HEK293T (cell line): ENCODE data around the gene RIMS1.

Source experiments
- CTCF ChIA-PET: fragments of 350-600 bp; formaldehyde crosslinking; extraction: SDS; loops from one replicate; lab custom pipeline; 2021; ENCODE audit warnings: antibody characterized with exemption, inconsistent platforms; lab: Yijun Ruan, JAX
- POLR2A ChIA-PET: fragments of 350-600 bp; formaldehyde crosslinking; extraction: SDS; loops from one replicate; lab custom pipeline; 2020; ENCODE audit warnings: antibody characterized with exemption, inconsistent platforms; lab: Yijun Ruan, JAX
- DNase-seq: peaks from one replicate; pipeline ENCODE4 v3.0.0; 2012; ENCODE audit warnings: mixed read lengths; ENCODE audit errors: extremely low spot score
- ARNT ChIP-seq: fragments of 450-650 bp; IDR thresholded peaks from 2 replicates; pipeline ENCODE4 v1.6.1; 2017; ENCODE audit warnings: mild to moderate bottlenecking
- BHLHE40 ChIP-seq: fragments of 450-650 bp; IDR thresholded peaks from 2 replicates; pipeline ENCODE4 v1.6.1; 2016; ENCODE audit warnings: mild to moderate bottlenecking, moderate library complexity, borderline replicate concordance
- CTBP1 ChIP-seq: fragments of 450-650 bp; IDR thresholded peaks from 2 replicates; pipeline ENCODE4 v1.6.1; 2016; ENCODE audit warnings: borderline replicate concordance
- ELF4 ChIP-seq: fragments of 450-650 bp; IDR thresholded peaks from 2 replicates; pipeline ENCODE4 v1.6.1; 2017; ENCODE audit warnings: antibody characterized with exemption
- FOXA1 ChIP-seq: fragments of 450-650 bp; IDR thresholded peaks from 2 replicates; pipeline ENCODE4 v1.6.1; 2016; ENCODE audit warnings: mild to moderate bottlenecking
- FOXK2 ChIP-seq: fragments of 450-650 bp; IDR thresholded peaks from 2 replicates; pipeline ENCODE4 v1.6.1; 2016; ENCODE audit warnings: mild to moderate bottlenecking
- FOXM1 ChIP-seq: fragments of 450-650 bp; IDR thresholded peaks from 2 replicates; pipeline ENCODE4 v1.6.1; 2017; ENCODE audit warnings: mild to moderate bottlenecking, borderline replicate concordance
- HDGF ChIP-seq: fragments of 450-650 bp; IDR thresholded peaks from 2 replicates; pipeline ENCODE4 v1.6.1; 2017; ENCODE audit warnings: antibody characterized with exemption, borderline replicate concordance
- L3MBTL2 ChIP-seq: fragments of 450-650 bp; conservative IDR thresholded peaks from 2 replicates; pipeline ENCODE4 v1.6.1; 2016; ENCODE audit warnings: mild to moderate bottlenecking
- LEF1 ChIP-seq: fragments of 450-650 bp; IDR thresholded peaks from 2 replicates; pipeline ENCODE4 v1.6.1; 2017; ENCODE audit warnings: mild to moderate bottlenecking, borderline replicate concordance
- NFRKB ChIP-seq: fragments of 450-650 bp; IDR thresholded peaks from 2 replicates; pipeline ENCODE4 v1.6.1; 2016; ENCODE audit warnings: mild to moderate bottlenecking, moderate library complexity
- PKNOX1 ChIP-seq: fragments of 450-650 bp; IDR thresholded peaks from 2 replicates; pipeline ENCODE4 v1.6.1; 2016
- SP1 ChIP-seq: fragments of 450-650 bp; IDR thresholded peaks from 2 replicates; pipeline ENCODE4 v1.6.1; 2017
- SUZ12 ChIP-seq: fragments of 450-650 bp; IDR thresholded peaks from 2 replicates; pipeline ENCODE4 v1.6.1; 2016; ENCODE audit warnings: mild to moderate bottlenecking
- TARDBP ChIP-seq: fragments of 450-650 bp; IDR thresholded peaks from 2 replicates; pipeline ENCODE4 v1.6.1; 2016
- ZNF384 ChIP-seq: fragments of 450-650 bp; IDR thresholded peaks from 2 replicates; pipeline ENCODE4 v1.6.1; 2016

Gene RIMS1

GRCh38 chr6:72414657-72415056 is 528.3 kb downstream of the RIMS1 start:
- no peak for DNase-seq
- CTCF ChIA-PET, result interaction anchor here (0.6 to 1.0 kb wide), 2 partner anchors 166 to 728 kb away, joined by 4 to 5 read pairs; no protein-coding TSS in a partner anchor
- POLR2A ChIA-PET, result no interaction called here
- TF ChIP-seq ARNT (no peak), BHLHE40 (no peak), SUZ12 (no peak), FOXM1 (no peak), PKNOX1 (no peak), ZNF384 (no peak), ELF4 (no peak), SP1 (no peak), FOXA1 (no peak), NFRKB (no peak), LEF1 (no peak), L3MBTL2 (no peak), FOXK2 (no peak), CTBP1 (no peak), HDGF (no peak)

GRCh38 chr6:72416744-72417465 is 530.6 kb downstream of the RIMS1 start:
- TF ChIP-seq ZNF384 (no peak), FOXM1 (no peak), TARDBP (no peak), CTBP1 (no peak), BHLHE40 (no peak), LEF1 (no peak), SP1 (no peak), ELF4 (no peak), ARNT (no peak), L3MBTL2 (no peak), PKNOX1 (no peak), FOXK2 (no peak), FOXA1 (no peak), NFRKB (no peak), HDGF (no peak), SUZ12 (no peak)
- POLR2A ChIA-PET, result no interaction called here
- DNase-seq, result no peak
- CTCF ChIA-PET, result no interaction called here

- DNase-seq, result no peak
- TF ChIP-seq LEF1 (no peak), SP1 (no peak), BHLHE40 (no peak), SUZ12 (no peak), ELF4 (no peak), FOXA1 (no peak), L3MBTL2 (no peak), NFRKB (no peak), FOXM1 (no peak), TARDBP (no peak), PKNOX1 (no peak), HDGF (no peak), CTBP1 (no peak), ARNT (no peak), ZNF384 (no peak), FOXK2 (no peak)
- ChIA-PET CTCF (interaction anchor here (0.9 kb wide), 1 partner anchor 199 kb away, joined by 3 read pairs; no protein-coding TSS in a partner anchor), POLR2A (no interaction called here)
Measured at GRCh38 chr6:72417759-72418158, 531.4 kb downstream of the RIMS1 start.

GRCh38 chr6:72418495-72418894 is 532.1 kb downstream of the RIMS1 start:
- ChIA-PET POLR2A (no interaction called here), CTCF (interaction anchor here (0.9 to 1.0 kb wide), 2 partner anchors 9 to 198 kb away, joined by 3 to 4 read pairs; no protein-coding TSS in a partner anchor)
- TF ChIP-seq ZNF384 (no peak), ELF4 (no peak), FOXA1 (no peak), NFRKB (no peak), BHLHE40 (no peak)
- no peak for DNase-seq

- ChIA-PET CTCF (interaction anchor here (0.5 kb wide), 1 partner anchor 105 kb away, joined by 4 read pairs; no protein-coding TSS in a partner anchor), POLR2A (no interaction called here)
- TF ChIP-seq SUZ12 (no peak), L3MBTL2 (no peak), ELF4 (no peak), ZNF384 (no peak), TARDBP (no peak), BHLHE40 (no peak), FOXA1 (no peak)
- DNase-seq, result no peak
Measured at GRCh38 chr6:72419966-72420365, 533.6 kb downstream of the RIMS1 start.

- ChIA-PET POLR2A (no interaction called here), CTCF (interaction anchor here (0.5 to 1.1 kb wide), 2 partner anchors 8 to 105 kb away, joined by 4 to 5 read pairs; no protein-coding TSS in a partner anchor)
- DNase-seq, result no peak
- TF ChIP-seq CTBP1, result no peak
- no peak for TF ChIP-seq ELF4
- TF ChIP-seq LEF1, result no peak
- TF ChIP-seq FOXK2, result no peak
- no peak for TF ChIP-seq PKNOX1
- TF ChIP-seq FOXA1, result no peak
Measured at GRCh38 chr6:72420409-72420808, 534.1 kb downstream of the RIMS1 start.
